ENCODE results near the gene PTPRF.

DNA sequence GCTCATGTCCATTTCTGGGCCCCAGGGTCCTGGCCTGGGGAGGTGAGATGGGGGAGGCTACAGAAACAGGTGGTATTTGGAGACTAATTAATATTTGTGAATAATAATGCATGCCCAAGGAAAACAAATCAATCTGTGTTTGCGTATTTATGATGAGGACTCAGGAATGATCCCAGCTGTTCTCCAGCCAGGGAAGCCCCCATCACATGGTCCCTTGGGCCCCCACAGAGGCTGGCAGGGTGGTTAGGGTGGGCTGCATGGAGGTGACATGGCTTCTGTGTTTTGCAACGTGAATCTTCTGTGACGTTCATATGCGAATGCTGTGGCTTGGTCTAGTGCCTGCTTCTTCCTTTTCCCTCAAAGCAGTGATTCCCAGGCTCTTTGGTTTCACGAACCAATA, 10.5 kb downstream of the PTPRF start:
- TF ChIP-seq, protein P1, sequence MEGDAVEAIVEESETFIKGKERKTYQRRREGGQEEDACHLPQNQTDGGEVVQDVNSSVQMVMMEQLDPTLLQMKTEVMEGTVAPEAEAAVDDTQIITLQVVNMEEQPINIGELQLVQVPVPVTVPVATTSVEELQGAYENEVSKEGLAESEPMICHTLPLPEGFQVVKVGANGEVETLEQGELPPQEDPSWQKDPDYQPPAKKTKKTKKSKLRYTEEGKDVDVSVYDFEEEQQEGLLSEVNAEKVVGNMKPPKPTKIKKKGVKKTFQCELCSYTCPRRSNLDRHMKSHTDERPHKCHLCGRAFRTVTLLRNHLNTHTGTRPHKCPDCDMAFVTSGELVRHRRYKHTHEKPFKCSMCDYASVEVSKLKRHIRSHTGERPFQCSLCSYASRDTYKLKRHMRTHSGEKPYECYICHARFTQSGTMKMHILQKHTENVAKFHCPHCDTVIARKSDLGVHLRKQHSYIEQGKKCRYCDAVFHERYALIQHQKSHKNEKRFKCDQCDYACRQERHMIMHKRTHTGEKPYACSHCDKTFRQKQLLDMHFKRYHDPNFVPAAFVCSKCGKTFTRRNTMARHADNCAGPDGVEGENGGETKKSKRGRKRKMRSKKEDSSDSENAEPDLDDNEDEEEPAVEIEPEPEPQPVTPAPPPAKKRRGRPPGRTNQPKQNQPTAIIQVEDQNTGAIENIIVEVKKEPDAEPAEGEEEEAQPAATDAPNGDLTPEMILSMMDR (conservative IDR thresholded peaks at IDR 0.05; ENCODE audit: low read depth, low read length) = no peak
- no peak for TF ChIP-seq EZH2 (IDR thresholded peaks at IDR 0.05; ENCODE audit: borderline replicate concordance, low read depth, low read length, poor library complexity, severe bottlenecking)
